HepG2 (cell line): Measurements from ENCODE around the gene SLC25A22. TPM values are rescaled to one million over a fixed set of nuclear protein-coding genes. Genes with fewer than 3 reads are reported as not detected.
A peak's percentile ranks its signal among the peaks of the same experiment; 100 is the strongest.

Experiments
- BORCS8-MEF2B ChIP-seq: sonication (generic); formaldehyde crosslinking; IDR thresholded peaks from 2 replicates; pipeline ENCODE4 v1.8.0; 2022; ENCODE audit warnings: mild to moderate bottlenecking, missing genetic modification reagents
- CBX1 ChIP-seq: IDR thresholded peaks from one replicate; pipeline ENCODE4 v1.6.1; 2016; ENCODE audit warnings: antibody characterized with exemption, low read depth
- DR1 ChIP-seq: sonication (generic); formaldehyde crosslinking; IDR thresholded peaks from 2 replicates; pipeline ENCODE4 v1.8.0; 2021; ENCODE audit warnings: mild to moderate bottlenecking, missing genetic modification reagents, inconsistent platforms
- DRAP1 ChIP-seq: IDR thresholded peaks from 2 replicates; pipeline ENCODE4 v1.6.1; 2016; ENCODE audit warnings: missing genetic modification reagents, missing compliant biosample characterization
- EED ChIP-seq: sonication (generic); formaldehyde crosslinking; IDR thresholded peaks from 2 replicates; pipeline ENCODE4 v1.5.0; 2020; ENCODE audit warnings: mild to moderate bottlenecking, missing genetic modification reagents
- KAT7 ChIP-seq: IDR thresholded peaks from 2 replicates; pipeline ENCODE4 v1.6.1; 2018; ENCODE audit warnings: borderline replicate concordance, missing compliant biosample characterization
- KDM2A ChIP-seq: sonication (generic); formaldehyde crosslinking; IDR thresholded peaks from 2 replicates; pipeline ENCODE4 v1.4.0; 2020; ENCODE audit warnings: low read depth, missing genetic modification reagents, borderline replicate concordance
- KDM5A ChIP-seq: fragments of 200-600 bp; sonication (generic); IDR thresholded peaks from 2 replicates; pipeline ENCODE4 v1.7.0; 2018; ENCODE audit warnings: antibody characterized with exemption, mild to moderate bottlenecking, low read length, borderline replicate concordance
- PREB ChIP-seq: sonication (generic); formaldehyde crosslinking; IDR thresholded peaks from 2 replicates; pipeline ENCODE4 v1.4.0; 2020; ENCODE audit warnings: missing genetic modification reagents
- RORA ChIP-seq: sonication (generic); formaldehyde crosslinking; IDR thresholded peaks from 2 replicates; pipeline ENCODE4 v1.5.0; 2020; ENCODE audit warnings: mild to moderate bottlenecking, missing genetic modification reagents, moderate library complexity
- SMYD3 ChIP-seq: sonication (generic); formaldehyde crosslinking; IDR thresholded peaks from 2 replicates; pipeline ENCODE4 v1.8.1; 2023; ENCODE audit warnings: mild to moderate bottlenecking, missing genetic modification reagents
- SP140L ChIP-seq: sonication (generic); formaldehyde crosslinking; IDR thresholded peaks from 2 replicates; pipeline ENCODE4 v1.4.0; 2020; ENCODE audit warnings: missing genetic modification reagents, borderline replicate concordance
- TCF12 ChIP-seq, 2 experiments: fragments of 450-650 bp in 1 of 2; sonication (generic) in 1 of 2; formaldehyde crosslinking in 1 of 2; IDR thresholded peaks; 2 replicates each; pipeline versions ENCODE4 v1.6.1 to v1.8.0; 2017 to 2022; ENCODE audit warnings: antibody characterized with exemption in 1 of 2, mild to moderate bottlenecking in 1 of 2, missing genetic modification reagents in 1 of 2, moderate library complexity in 1 of 2
- THAP8 ChIP-seq: sonication (generic); formaldehyde crosslinking; IDR thresholded peaks from 2 replicates; pipeline ENCODE4 v1.5.1; 2020; ENCODE audit warnings: missing genetic modification reagents, mild to moderate bottlenecking, borderline replicate concordance
- ZNF451 ChIP-seq: sonication (generic); formaldehyde crosslinking; IDR thresholded peaks from 2 replicates; pipeline ENCODE4 v1.5.0; 2020; ENCODE audit warnings: mild to moderate bottlenecking, missing genetic modification reagents
- ZNF556 ChIP-seq: sonication (generic); formaldehyde crosslinking; IDR thresholded peaks from 2 replicates; pipeline ENCODE4 v1.4.0; 2020; ENCODE audit warnings: mild to moderate bottlenecking, missing genetic modification reagents, borderline replicate concordance
- ZNF562 ChIP-seq: sonication (generic); formaldehyde crosslinking; IDR thresholded peaks from 2 replicates; pipeline ENCODE4 v1.8.0; 2022; ENCODE audit warnings: missing genetic modification reagents, borderline replicate concordance
- polyA plus RNA-seq, 8 experiments: library from polyadenylated mRNA; depleted of rRNA in 3 of 8; stranded (reverse) in 7 of 8; unstranded in 1 of 8; fragments of >200 nt; fragmentation: Illumina TruSeq in 4 of 8; extraction: Trizol in 4 of 8; gene quantifications; 2 replicates each; pipeline versions ENCODE4 v1.2.1 to v1.2.3, GENCODE V29; 2011 to 2016; ENCODE audit warnings: low read depth in 4 of 8, missing spikeins in 1 of 8, mixed read lengths in 1 of 8; ENCODE audit not compliant: insufficient read depth in 1 of 8
- total RNA-seq, 5 experiments: library from RNA; depleted of rRNA; stranded (reverse); fragments of >200 nt; fragmentation: Illumina TruSeq; extraction: Trizol; gene quantifications; 2 replicates each; pipeline ENCODE4 v1.2.3, GENCODE V29; 2016; ENCODE audit warnings: low read depth in 1 of 5
- TF ChIP-seq, protein P1 (sequence below): sonication (generic); formaldehyde crosslinking; IDR thresholded peaks from 2 replicates; pipeline ENCODE4 v1.4.0; 2020; ENCODE audit warnings: missing genetic modification reagents, borderline replicate concordance
- TF ChIP-seq, protein P2 (sequence below): IDR thresholded peaks from 2 replicates; pipeline ENCODE4 v1.6.1; 2016

Gene SLC25A22
- total and polyA plus RNA-seq, 2 of the 13 experiments (the other 11 are each of a cell fraction or from before 2014, with no cell fraction given), result 12.4 to 19.2 TPM

DNA sequence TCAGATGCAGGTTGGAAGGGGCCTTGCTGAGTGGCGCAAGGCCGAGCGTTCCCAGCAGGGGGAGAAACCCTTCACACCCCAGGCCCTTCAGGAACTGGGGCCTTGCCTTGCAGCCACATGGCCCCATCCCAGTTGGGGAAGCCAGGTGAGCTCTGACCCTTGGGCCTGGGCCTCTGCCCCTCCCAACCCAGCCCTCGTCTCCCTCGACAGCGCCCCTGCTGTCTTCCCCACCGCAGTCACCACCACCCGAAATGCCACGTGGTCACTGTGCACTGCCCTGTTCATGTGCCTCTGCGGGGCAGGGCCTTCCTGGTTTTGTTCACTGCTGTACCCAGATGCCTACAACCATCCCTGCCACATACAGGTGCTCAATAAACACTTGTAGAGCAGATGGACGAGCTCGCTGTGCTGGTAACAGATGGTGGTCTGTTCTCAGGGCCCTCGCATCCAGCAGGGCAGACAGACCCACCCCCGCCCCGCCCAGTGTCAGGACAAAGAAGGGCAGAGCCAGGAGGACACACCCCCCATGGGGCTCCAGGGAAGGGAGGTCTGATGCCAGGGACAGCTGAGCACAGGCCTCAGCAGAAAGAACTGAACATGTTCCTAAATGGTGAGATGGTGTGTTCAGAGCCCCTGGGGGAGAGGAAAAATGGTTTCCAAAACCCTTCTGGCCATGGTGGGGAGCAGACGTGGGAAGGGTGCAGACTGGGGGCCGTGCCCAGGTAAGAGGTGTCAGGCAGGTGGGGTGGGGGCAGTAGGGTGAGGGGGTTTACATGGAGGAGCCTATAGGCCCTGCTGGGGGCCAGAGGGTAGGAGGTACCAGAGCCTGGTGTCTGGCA is 40.6 kb upstream of the SLC25A22 start (continued):
- TF ChIP-seq PREB (no peak), SMYD3 (CRISPR knock-in tag) (no peak), CBX1 (peak; percentile 66), DRAP1 (peak; percentile 48; the same call in 1 of the 2 replicates), ZNF451 (CRISPR knock-in tag) (0 out of 2 replicates have a peak, but pooled peaks have one; percentile 35), ZNF556 (CRISPR knock-in tag) (peak; percentile 54; the same call in 1 of the 2 replicates), EED (CRISPR knock-in tag) (no peak), DR1 (CRISPR knock-in tag) (no peak; the same call in 1 of the 2 replicates), KDM5A (no peak), ZNF562 (CRISPR knock-in tag) (no peak), RORA (no peak), BORCS8-MEF2B (CRISPR knock-in tag) (peak; percentile 86; the same call in 1 of the 2 replicates), THAP8 (CRISPR knock-in tag) (no peak), KDM2A (CRISPR knock-in tag) (peak; percentile 84), SP140L (no peak), TCF12 (IDR thresholded peaks at IDR 0.05) (no peak), TCF12 (CRISPR knock-in tag; IDR thresholded peaks at IDR 0.05) (no peak), KAT7 (CRISPR knock-in tag) (peak; percentile 65; the same call in 1 of the 2 replicates)
- TF ChIP-seq, protein P1, sequence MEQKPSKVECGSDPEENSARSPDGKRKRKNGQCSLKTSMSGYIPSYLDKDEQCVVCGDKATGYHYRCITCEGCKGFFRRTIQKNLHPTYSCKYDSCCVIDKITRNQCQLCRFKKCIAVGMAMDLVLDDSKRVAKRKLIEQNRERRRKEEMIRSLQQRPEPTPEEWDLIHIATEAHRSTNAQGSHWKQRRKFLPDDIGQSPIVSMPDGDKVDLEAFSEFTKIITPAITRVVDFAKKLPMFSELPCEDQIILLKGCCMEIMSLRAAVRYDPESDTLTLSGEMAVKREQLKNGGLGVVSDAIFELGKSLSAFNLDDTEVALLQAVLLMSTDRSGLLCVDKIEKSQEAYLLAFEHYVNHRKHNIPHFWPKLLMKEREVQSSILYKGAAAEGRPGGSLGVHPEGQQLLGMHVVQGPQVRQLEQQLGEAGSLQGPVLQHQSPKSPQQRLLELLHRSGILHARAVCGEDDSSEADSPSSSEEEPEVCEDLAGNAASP (CRISPR knock-in tag), result no peak
- TF ChIP-seq, protein P2, sequence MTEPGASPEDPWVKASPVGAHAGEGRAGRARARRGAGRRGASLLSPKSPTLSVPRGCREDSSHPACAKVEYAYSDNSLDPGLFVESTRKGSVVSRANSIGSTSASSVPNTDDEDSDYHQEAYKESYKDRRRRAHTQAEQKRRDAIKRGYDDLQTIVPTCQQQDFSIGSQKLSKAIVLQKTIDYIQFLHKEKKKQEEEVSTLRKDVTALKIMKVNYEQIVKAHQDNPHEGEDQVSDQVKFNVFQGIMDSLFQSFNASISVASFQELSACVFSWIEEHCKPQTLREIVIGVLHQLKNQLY (CRISPR knock-in tag), result peak; percentile 71
